Body of pancreas (tissue), 4 donors: ENCODE measurements around the gene RDH16. TPM values are rescaled to one million over a fixed set of nuclear protein-coding genes. Genes with fewer than 3 reads are reported as not detected.
A peak's percentile ranks its signal among the peaks of the same experiment; 100 is the strongest.

ENCODE experiments used
- ATAC-seq: fragments of 150-250 bp; one replicate; pipeline ENCODE4 v1.9.1; 2016
- DNase-seq, 4 donors: peaks; one replicate each; pipeline ENCODE4 v3.0.0-alpha.2; 2019
- H3K27ac ChIP-seq, 4 donors: fragments of 200-600 bp; sonication (generic); 1 replicate in 3 of 4; 2 replicates in 1 of 4; pipeline versions ENCODE4 v1.5.1 to v1.6.1; 2016 to 2019; ENCODE audit warnings: mild to moderate bottlenecking in 1 of 4, mixed read lengths in 1 of 4, moderate library complexity in 1 of 4
- H3K27me3 ChIP-seq, 2 donors: fragments of 200-600 bp; sonication (generic); one replicate each; pipeline ENCODE4 v1.6.0; 2016; ENCODE audit warnings: mild to moderate bottlenecking in 1 of 2
- H3K36me3 ChIP-seq, 2 donors: fragments of 200-600 bp; sonication (generic); replicated peaks in 1 of 2; 2 replicates each; pipeline ENCODE4 v1.5.1; 2016; ENCODE audit warnings: low read depth in 2 of 2; ENCODE audit not compliant: insufficient read depth in 1 of 2
- H3K4me1 ChIP-seq: fragments of 200-600 bp; sonication (generic); one replicate; pipeline ENCODE4 v1.6.0; 2016
- H3K4me3 ChIP-seq, 2 donors: fragments of 200-600 bp; sonication (generic); 1 replicate in 1 of 2; 2 replicates in 1 of 2; pipeline ENCODE4 v1.5.1; 2016 to 2019
- H3K9me3 ChIP-seq, 3 donors: fragments of 200-600 bp; sonication (generic); 1 replicate in 2 of 3; 2 replicates in 1 of 3; pipeline ENCODE4 v1.5.1; 2016
- POLR2A ChIP-seq, 3 donors: fragments of 450-650 bp; IDR thresholded peaks; one replicate each; pipeline ENCODE4 v1.6.1; 2016; ENCODE audit warnings: antibody characterized with exemption in 3 of 3, mild to moderate bottlenecking in 2 of 3
- WGBS, 2 donors: methylation state at CpG; one replicate each; pipeline ENCODE4 v1.1.5; 2017; 5-methylcytosine and 5-hydroxymethylcytosine counted together
- intact Hi-C: fragments of 100-400 bp; cut with DNase I; formaldehyde crosslinking; loops from one replicate; pipeline ENCODE4 v1.15.1; 2023
- total RNA-seq, 2 donors: library from RNA; depleted of rRNA; stranded (reverse); fragments of >200 nt; gene quantifications; one replicate each; pipeline ENCODE4 v1.1.0, GENCODE V29; 2016
- TF ChIP-seq, protein P1 (sequence below), 7 experiments: fragments of 450-650 bp in 4 of 7; fragments of 200-600 bp in 3 of 7; sonication (generic) in 3 of 7; IDR thresholded peaks; one replicate each; pipeline ENCODE4 v1.5.1; 2016 to 2019; ENCODE audit warnings: antibody characterized with exemption in 7 of 7

Gene RDH16
- total RNA-seq, 2 donors from 2014 or later = 0.99 to 1.3 TPM

DNA sequence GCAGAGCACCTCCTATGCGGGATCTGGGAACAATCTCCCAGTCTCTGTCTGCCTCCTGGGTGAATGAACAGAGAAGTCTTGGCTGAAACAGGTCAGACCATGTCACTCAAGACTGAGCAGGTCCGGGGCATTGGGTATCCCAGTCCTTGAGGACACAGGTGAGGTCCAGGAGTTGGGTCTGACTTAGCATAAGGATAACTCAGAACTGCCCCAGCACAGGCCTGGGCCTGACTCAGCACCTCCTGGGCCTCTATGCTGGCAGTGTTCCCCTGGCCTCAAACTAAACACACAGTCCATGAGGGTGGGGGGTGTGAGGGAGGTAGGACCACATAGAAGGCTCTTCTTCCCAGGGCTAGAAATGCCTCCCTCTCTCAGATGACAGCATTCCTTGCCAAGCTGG, 21.7 kb downstream of the RDH16 start:
- intact Hi-C loops = no loop called here
- Histone ChIP-seq H3K9me3 (no peaks in the 10 kb centered on the region), H3K4me3 (no peak overlapping the region), H3K36me3 (no peaks in the 10 kb centered on the region), H3K27me3 (no peaks in the 10 kb centered on the region), H3K4me1 (no peaks in the 10 kb centered on the region), H3K27ac (no peak overlapping the region)
- TF ChIP-seq POLR2A (IDR thresholded peaks at IDR 0.05) = no peak
- TF ChIP-seq, protein P1, sequence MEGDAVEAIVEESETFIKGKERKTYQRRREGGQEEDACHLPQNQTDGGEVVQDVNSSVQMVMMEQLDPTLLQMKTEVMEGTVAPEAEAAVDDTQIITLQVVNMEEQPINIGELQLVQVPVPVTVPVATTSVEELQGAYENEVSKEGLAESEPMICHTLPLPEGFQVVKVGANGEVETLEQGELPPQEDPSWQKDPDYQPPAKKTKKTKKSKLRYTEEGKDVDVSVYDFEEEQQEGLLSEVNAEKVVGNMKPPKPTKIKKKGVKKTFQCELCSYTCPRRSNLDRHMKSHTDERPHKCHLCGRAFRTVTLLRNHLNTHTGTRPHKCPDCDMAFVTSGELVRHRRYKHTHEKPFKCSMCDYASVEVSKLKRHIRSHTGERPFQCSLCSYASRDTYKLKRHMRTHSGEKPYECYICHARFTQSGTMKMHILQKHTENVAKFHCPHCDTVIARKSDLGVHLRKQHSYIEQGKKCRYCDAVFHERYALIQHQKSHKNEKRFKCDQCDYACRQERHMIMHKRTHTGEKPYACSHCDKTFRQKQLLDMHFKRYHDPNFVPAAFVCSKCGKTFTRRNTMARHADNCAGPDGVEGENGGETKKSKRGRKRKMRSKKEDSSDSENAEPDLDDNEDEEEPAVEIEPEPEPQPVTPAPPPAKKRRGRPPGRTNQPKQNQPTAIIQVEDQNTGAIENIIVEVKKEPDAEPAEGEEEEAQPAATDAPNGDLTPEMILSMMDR (IDR thresholded peaks at IDR 0.05) = no peak
- no peak for ATAC-seq
- WGBS, 2 donors = 50 to 74% methylated on average over 2 of the region's 2 CpGs
- DNase-seq = no peak

DNA sequence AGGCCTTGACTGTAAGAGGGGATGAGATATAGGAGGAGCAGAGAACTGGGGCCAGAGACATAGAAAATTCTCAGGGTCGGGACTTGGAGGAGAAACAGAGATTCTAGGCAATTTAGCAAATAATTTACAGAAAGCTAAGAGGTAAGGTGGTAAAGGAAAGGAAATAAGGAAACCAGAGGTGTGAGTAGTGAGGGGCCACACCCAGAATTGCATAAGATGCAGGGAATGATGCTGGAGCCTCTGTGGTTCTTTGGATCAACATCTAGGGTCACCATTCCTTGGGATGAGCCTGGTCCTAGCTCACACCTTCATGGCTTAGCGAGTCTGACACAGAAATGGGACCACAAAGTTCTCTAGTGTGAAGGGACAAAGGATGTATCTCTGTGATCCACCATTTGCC, 22.3 kb downstream of the RDH16 start:
- H3K4me1 ChIP-seq = no peaks in the 10 kb centered on the region
- no peak for ATAC-seq
- intact Hi-C loops = no loop called here
- no peaks in the 10 kb centered on the region for H3K27me3 ChIP-seq
- WGBS, 2 donors = 33 to 56% methylated on average over 2 of the region's 2 CpGs
- no peak overlapping the region for H3K27ac ChIP-seq
- H3K9me3 ChIP-seq = no peaks in the 10 kb centered on the region
- no peak for TF ChIP-seq POLR2A (IDR thresholded peaks at IDR 0.05)
- TF ChIP-seq, protein P1 (IDR thresholded peaks at IDR 0.05) = no peak
- no peaks in the 10 kb centered on the region for H3K36me3 ChIP-seq
- no peak overlapping the region for H3K4me3 ChIP-seq
- DNase-seq = no peak

DNA sequence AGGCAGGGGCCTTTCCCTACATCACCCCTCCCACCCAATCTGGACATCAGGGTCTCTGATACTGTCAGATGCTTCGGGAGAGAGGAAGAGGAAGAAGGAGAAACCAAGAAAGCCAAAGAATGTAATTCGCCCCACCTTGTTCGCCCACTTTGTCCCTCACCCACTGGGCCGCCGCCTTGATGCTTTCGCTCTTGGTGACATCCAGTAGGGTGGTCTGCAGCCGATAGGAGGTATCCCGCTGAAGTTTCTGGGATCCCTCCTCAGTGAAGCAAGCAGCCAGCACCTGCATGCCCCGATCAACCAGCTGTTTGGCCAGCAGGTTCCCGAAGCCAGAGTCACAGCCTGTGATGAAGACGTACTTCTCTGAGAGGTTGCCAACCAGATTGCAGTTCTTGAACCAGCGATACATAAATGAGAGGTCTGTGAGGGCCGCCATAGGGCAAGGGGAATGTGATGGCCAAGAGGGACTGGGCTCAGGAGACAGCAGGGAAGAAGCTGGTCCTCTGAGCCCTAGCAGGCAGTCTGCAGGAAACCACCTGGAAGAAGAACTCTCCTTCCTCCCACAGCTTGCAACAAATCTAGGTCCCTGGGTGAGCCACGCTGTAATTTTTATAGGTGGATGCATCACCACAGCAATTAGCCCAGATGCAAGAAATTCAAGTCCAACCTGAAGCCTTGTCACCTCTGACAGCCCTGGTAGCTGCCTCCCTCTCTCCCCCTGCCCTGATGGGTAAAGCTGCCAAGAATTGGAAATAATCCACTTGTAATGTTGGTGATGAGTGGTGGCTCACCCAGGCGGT, 23.4 kb downstream of the RDH16 start, which contains the start of gene SDR9C7:
SDR9C7 (minus strand) TSS at position 583 of the 800 bp plus-strand sequence; CDS start at position 436, 147 bp downstream.
- WGBS, 2 donors = 83 to 84% methylated on average over 15 of the region's 15 CpGs
- Histone ChIP-seq H3K27ac (no peak within 1 kb of the TSS), H3K36me3 (no peaks in the 10 kb centered on the region), H3K4me1 (no peaks in the 10 kb centered on the region), H3K9me3 (no peaks in the 10 kb centered on the region), H3K27me3 (no peaks in the 10 kb centered on the region), H3K4me3 (no peak within 1 kb of the TSS)
- ATAC-seq (no peak), DNase-seq (no peak)
- TF ChIP-seq POLR2A (IDR thresholded peaks at IDR 0.05) = no peak
- TF ChIP-seq, protein P1 (IDR thresholded peaks at IDR 0.05) = no peak
- intact Hi-C loops = no loop called here

DNA sequence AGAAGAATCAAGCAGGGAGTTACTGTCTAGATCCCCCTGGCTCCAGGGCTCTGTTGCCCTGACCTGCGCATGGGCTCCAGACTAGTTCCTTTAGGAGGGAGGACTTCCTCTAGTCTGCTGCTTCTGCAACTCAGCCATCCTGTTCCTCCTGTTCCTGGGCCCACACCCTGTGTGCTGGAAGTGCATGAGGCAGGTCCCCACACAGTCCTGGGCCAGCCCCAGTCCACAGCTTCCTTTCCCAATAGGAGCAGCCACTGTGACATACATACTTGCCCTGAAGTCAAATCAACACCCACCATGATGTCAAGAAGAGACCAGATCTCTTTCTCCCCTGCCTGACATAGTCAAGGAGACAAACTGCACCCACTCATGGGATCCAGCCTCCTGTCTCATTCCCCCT, 24.5 kb downstream of the RDH16 start:
- no peak overlapping the region for H3K27ac ChIP-seq
- 82 to 88% methylated on average over 1 of the region's 1 CpG for WGBS, 2 donors
- H3K4me3 ChIP-seq = no peak overlapping the region
- no peaks in the 10 kb centered on the region for H3K9me3 ChIP-seq
- H3K27me3 ChIP-seq = no peaks in the 10 kb centered on the region
- H3K36me3 ChIP-seq = no peaks in the 10 kb centered on the region
- ATAC-seq (no peak), DNase-seq (peak in 1 of 4 donors; percentile 42)
- no peak for TF ChIP-seq POLR2A (IDR thresholded peaks at IDR 0.05)
- TF ChIP-seq, protein P1 (IDR thresholded peaks at IDR 0.05) = no peak
- intact Hi-C loops = no loop called here
- H3K4me1 ChIP-seq = no peaks in the 10 kb centered on the region

DNA sequence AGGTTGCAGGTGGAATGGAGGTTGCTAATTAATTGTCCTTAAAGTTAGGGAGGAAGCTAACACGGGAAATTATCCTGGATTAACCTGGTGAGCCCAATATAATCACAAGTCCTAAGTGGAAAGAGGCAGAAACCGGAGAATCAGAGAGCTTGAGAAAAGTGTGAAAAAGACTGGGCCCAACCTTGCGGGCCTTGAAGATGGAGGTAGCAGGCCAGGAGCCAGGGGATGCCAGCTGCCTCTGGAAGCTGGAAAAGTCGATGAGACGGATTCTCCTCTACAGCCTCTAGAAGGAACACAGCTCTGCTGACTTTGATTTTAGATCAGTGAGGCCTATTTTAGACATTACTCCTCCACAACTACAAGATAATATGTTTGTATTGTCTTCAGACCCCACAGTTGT, 25.3 kb downstream of the RDH16 start:
- intact Hi-C loops = no loop called here

More for the DNA sequence above, 25.3 kb downstream of the RDH16 start:
- TF ChIP-seq, protein P1 (IDR thresholded peaks at IDR 0.05) = no peak
- no peak for TF ChIP-seq POLR2A (IDR thresholded peaks at IDR 0.05)
- H3K36me3 ChIP-seq = no peaks in the 10 kb centered on the region
- H3K4me3 ChIP-seq = no peak overlapping the region
- no peaks in the 10 kb centered on the region for H3K9me3 ChIP-seq
- no peak for DNase-seq
- WGBS, 2 donors = 71% methylated on average over 5 of the region's 5 CpGs
- no peak for ATAC-seq
- no peaks in the 10 kb centered on the region for H3K4me1 ChIP-seq
- H3K27me3 ChIP-seq = no peaks in the 10 kb centered on the region
- no peak overlapping the region for H3K27ac ChIP-seq
